GM20431 (cell line): ENCODE data around the gene PAX7.

Experiments used
- in situ Hi-C: fragments of 300-500 bp; cut with MseI, MboI; formaldehyde crosslinking; loops from one replicate; pipeline ENCODE4 v1.15.0; 2020; ENCODE audit warnings: low sequenced_read_pairs; ENCODE audit not compliant: unreplicated experiment

Gene PAX7

DNA sequence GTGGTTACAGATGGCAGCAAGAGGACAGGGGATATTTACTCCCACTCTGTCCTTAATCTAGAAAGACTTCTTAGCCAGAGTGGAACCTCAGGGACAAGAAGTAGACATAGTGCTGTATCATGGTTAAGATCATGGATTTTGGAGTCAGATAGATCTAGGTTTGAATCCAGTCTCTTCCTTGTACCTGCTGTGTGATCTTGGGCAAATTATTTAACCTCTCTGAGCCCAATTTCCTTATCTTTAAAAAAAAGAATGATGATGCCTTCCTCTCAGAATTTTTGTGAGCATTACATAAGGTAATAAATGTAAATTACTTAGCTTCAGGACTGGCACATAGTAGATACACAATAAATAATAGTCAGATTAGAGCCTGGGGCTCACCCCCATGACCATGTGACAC, 150.4 kb downstream of the PAX7 start:
- in situ Hi-C loops: no loop called here

DNA sequence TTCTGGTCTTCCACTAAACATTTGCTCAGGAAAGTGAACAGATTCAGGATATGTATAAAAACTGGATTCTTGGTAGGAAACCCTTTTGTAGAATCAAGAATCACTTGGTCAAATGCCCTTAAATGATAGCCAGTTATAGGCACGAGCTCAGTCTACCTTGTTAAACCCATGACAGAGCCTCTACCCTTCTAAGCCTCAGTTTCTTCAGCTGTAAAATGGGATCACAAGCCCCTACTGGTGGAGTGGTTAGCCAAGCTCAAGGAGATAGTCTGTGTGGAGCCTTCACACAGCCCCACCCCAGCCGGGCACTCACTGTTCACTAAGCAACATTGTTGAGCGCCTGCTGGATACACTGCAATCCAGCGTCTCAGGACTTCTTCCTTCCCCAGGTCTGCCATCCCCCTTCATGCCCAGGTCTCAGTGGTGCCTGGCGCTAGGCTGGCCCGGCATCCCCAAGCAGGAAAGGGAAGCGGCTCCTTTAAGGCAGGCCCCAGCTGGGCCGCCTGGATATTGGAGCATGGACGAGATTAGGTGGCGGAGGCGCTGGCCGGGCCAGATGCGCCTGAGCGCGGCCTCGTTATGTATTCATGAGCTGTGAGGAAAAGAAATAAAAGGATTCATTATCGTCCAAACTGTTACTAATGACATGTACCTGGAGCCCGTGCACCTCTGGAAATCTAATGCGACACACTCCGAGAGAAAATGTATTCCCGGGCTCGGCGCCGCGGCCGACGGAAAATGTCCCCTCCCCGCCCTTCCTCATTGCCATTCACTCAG, 153.2 kb downstream of the PAX7 start:
- in situ Hi-C loops: no loop called here

DNA sequence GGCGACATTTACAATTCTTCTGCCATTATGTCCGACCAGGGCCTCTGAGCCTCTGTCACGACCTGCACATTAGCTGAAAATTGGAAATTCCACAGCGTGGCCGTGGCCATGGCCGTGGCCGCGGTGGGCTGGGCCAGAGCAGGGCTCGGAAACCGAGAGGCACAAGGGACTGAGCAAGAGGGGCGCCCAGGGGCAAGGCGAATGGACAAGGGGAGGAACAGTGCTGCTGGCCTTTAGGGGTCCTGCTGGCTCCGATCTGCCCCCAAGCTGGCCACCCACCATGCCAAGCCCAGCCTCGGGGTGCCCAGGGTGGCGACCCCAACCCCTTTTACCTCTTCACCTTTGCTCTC, 153.8 kb downstream of the PAX7 start:
- in situ Hi-C loops: no loop called here

DNA sequence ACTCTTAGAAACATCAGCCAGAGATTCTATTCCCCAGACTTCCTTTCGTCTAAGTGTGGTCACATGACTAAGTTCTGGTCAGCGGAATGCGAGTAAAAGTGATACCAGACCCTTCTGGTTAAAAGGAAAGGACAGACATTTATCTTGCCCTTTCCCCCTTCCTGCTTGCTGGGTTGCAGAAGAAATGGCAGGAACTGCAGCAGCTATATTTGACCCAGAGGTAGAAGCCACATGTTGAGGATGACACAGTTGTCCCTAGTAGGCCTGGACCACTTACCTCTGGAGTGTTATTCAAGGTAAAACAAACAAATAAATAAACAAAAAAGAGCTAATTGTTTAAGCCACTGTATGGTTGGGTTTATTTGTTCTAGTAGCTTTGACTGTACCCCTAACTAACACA, 155.5 kb downstream of the PAX7 start:
- in situ Hi-C loops: no loop called here

DNA sequence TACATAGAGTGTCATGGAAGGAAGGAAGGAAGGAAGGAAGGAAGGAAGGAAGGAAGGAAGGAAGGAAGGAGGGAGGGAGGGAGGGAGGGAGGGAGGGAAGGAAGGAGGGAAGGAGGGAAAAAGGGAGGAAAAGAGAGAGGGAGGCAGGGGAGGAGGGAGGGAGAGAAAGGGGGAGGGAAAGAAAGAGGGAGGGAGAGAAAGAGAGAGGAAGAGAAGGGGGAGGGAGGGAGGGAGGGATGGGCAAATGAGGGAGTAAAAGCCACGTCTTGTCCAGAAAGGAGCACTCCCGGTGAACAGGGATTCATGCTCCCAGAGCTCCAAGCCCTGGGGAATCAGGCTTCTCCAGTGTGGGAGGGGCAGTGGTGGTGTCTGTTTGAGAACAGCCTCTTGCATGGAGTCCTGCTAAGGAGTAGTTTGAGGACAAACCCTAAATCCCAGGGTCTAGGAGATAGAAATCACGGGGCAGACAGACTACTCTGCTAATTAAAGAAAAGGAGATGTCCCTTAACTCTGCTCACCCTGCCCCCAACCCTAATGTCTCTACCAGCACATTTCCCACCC, 157.3 kb downstream of the PAX7 start:
- in situ Hi-C loops: no loop called here

DNA sequence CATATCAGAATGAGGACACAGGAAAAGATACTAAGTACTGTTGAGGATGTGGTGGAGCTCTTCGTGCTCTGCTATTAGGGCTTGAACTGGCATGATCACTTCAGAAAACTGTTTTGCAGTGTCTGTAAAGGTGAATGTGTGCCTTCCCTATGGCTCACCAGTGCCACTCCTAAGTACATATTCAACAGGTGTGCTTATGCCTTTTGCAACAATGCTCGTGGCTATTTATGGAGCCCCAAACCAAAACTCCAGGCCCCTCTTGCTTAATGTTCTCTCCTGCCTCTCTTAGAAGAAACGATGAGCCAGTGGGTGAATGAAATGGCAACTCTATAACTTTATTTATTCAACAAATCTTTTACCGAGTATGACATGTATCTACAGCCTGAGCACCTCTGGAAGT, 158.6 kb downstream of the PAX7 start:
- in situ Hi-C loops: no loop called here

DNA sequence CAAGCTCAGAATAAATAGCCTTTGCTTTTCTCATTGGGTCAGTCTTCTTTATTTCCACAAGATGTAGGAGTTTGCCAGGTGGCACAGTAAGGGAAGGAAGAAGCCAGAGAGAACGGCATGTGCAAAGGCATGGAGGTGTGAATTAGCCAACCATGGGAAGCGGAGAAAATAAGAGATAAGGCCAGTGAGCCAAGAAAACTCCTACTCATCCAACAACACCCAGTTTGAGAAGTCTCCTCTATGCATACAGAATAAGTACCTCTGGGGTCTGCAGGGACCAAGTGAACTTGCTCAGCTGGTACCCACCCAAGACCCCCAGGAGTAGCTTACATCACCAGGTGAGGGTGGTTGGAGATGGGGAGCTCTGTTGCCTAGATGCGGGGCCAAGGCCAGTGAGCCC, 162.1 kb downstream of the PAX7 start:
- in situ Hi-C loops: no loop called here

DNA sequence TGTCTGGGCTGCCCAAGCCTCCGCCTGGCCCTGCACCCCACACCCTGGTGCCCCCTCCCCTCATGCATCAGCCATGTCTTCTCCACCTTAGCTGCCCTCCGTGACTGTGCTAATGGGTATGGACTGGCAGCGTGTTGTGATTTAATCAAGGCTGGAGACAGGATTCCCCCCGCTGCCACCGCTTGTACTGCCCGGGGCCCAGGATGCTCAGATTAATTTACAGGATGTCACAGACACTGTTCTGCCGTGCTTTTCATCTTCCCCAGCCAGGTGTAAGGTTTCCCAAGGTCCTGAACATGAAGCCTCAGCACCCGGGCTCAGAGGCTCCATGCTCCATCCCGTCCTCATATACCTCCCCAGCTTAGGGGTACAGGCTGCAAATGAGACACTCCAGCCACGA, 162.5 kb downstream of the PAX7 start:
- in situ Hi-C loops: no loop called here

DNA sequence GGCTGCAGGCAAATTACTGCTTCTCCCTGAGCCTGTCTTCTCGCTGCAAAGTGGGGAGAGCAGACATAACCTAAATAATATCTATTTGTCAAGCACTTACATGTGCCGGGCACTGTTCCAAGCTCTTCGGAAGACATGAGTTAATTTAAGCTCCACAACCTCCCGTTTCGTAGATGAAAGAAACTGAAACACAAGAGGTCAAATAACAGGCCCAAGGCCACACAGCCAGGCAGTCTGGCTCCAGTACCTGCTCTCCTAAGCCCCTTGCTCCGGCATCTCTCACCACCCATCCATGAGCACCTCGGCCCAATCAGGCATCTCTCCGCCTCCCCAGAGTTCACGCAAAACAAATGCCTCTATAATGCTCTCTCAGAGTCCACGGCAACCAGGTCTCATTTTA, 163.4 kb downstream of the PAX7 start:
- in situ Hi-C loops: no loop called here

DNA sequence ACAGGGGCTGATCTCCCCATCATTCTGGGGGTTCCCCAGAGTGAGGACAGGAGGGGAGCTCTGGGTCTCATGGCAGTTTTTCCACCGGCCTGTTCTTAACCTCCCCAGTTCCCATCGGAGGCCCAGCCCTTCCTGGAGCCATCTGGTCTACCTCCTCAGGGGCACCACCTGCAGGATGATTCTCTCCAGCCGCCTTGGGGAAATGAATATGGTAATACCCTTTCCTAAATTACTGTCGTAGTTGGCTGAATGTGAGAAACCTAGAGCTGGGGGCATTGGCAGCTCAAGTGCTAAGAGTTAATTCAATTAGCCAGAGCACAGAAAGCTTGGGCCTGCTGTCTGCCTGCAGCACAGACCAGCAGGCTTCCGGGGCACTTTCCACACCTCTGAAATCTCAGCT, 163.9 kb downstream of the PAX7 start:
- in situ Hi-C loops: no loop called here

DNA sequence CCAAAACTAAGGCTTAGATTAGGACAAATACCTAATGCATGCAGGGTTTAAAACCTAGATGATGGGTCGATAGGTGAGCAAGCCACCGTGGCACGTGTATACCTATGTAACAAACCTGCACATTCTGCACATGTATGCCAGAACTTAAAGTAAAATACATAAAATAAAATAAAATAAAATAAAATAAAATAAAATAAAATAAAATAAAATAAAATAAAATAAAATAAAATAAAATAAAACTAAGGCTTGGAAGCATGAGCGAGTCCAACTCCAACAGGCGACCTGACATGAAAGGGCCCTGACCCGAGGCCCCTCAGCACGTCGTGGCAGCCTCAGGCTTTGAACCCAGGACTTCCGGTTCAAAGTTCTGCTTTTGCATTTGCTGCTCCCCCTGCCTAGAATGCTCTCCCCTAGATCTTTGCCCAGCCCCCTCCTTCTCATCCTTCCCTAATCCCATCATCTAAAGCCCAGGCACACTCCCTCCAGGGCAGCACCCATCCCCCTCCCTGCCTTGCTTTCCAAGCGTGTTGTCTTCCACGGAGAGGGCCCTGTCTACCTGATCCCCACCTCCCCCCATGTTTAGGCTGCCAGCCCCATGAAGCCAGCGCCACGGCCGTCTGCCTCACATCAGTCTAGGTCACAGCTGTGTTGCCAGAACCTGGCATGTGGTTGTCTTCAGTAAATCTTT, 164.5 kb downstream of the PAX7 start:
- in situ Hi-C loops: no loop called here

DNA sequence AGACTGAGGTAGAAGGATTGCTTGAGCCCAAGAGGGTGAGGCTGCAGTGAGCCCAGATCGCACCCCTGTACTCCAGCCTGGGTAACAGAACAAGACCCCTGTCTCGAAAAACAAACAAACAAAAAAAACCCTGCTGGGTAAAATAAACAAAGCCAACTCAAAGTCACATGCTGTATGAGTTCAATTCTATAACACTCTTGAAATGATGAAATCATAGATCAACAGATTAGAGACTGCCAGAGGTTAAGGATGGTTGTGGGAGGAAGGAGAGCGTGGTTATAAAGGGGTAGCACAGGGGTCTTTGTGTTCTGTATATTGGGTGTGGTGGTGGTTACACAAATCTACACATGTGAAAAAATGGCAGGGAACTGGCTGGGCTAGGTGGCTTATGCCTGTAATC, 166.3 kb downstream of the PAX7 start:
- in situ Hi-C loops: no loop called here
